Heart left ventricle (tissue), 13 donors: ENCODE results near the gene PMM2.

Experiments
- POLR2A ChIP-seq, 2 donors: fragments of 450-650 bp; IDR thresholded peaks; one replicate each; pipeline ENCODE4 v1.6.1; 2017; ENCODE audit warnings: antibody characterized with exemption in 2 of 2, mild to moderate bottlenecking in 2 of 2, moderate library complexity in 2 of 2
- TF ChIP-seq, protein P1 (sequence below), 12 donors: fragments of 200-600 bp; sonication (generic) in 4 of 12; IDR thresholded peaks; one replicate each; pipeline versions ENCODE4 v1.5.0 to v1.8.0; 2018 to 2022; ENCODE audit warnings: antibody characterized with exemption in 12 of 12, mild to moderate bottlenecking in 5 of 12
- donor health status: ischemic (EF 13 %, LVEDD 7.1; RV severe dilation, severe dysfunction).
- donor health status: DM: no; HTN: yes; CAD: no.
- donor health status: DM: no; HTN: no; CAD: no.
- donor health status: ischemic (EF 25% LVEDD 6.9; RV normal size, moderate dysfunction).
- donor health status: ischemic (EF 25% LVEDD 5.7; RV mildly dilated, moderate dysfunction).
- donor health status: ischemic (EF 35%, LVEDD 5.7; RV mildly dilated, moderate dysfunction).
- donor health status: nonischemic (EF 11% LVEDD 7.7; RV severe dilation, severe dysfunction).
- donor health status: DM: yes; HTN: yes; CAD: no.
- donor health status: PGD.
- donor health status: ischemic (EF 29% LVEDD 5.4; RV normal size, mild dysfunction).
- donor health status: nonischemic (EF 23%, LVEDD 6.1; RV moderate dilation, normal function).

GRCh38 chr16:8864480-8865110, 67.0 kb downstream of the PMM2 start:
- TF ChIP-seq, protein P1, sequence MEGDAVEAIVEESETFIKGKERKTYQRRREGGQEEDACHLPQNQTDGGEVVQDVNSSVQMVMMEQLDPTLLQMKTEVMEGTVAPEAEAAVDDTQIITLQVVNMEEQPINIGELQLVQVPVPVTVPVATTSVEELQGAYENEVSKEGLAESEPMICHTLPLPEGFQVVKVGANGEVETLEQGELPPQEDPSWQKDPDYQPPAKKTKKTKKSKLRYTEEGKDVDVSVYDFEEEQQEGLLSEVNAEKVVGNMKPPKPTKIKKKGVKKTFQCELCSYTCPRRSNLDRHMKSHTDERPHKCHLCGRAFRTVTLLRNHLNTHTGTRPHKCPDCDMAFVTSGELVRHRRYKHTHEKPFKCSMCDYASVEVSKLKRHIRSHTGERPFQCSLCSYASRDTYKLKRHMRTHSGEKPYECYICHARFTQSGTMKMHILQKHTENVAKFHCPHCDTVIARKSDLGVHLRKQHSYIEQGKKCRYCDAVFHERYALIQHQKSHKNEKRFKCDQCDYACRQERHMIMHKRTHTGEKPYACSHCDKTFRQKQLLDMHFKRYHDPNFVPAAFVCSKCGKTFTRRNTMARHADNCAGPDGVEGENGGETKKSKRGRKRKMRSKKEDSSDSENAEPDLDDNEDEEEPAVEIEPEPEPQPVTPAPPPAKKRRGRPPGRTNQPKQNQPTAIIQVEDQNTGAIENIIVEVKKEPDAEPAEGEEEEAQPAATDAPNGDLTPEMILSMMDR (IDR thresholded peaks at IDR 0.05), result no peak
- no peak for TF ChIP-seq POLR2A (IDR thresholded peaks at IDR 0.05)
